Measurements from ENCODE around the gene ARHGEF26. TPM values are rescaled to one million over a fixed set of nuclear protein-coding genes. Genes with fewer than 3 reads are reported as not detected.
A peak's percentile ranks its signal among the peaks of the same experiment; 100 is the strongest.
"Not testable (repeated sequence)": the region's sequence is repeated elsewhere in the genome, so short reads cannot be mapped to it uniquely, and the experiment has no call there.

Gene ARHGEF26
- polyA plus RNA-seq (2012; ENCODE audit: low read depth, missing spikeins) = 0.04 TPM

DNA sequence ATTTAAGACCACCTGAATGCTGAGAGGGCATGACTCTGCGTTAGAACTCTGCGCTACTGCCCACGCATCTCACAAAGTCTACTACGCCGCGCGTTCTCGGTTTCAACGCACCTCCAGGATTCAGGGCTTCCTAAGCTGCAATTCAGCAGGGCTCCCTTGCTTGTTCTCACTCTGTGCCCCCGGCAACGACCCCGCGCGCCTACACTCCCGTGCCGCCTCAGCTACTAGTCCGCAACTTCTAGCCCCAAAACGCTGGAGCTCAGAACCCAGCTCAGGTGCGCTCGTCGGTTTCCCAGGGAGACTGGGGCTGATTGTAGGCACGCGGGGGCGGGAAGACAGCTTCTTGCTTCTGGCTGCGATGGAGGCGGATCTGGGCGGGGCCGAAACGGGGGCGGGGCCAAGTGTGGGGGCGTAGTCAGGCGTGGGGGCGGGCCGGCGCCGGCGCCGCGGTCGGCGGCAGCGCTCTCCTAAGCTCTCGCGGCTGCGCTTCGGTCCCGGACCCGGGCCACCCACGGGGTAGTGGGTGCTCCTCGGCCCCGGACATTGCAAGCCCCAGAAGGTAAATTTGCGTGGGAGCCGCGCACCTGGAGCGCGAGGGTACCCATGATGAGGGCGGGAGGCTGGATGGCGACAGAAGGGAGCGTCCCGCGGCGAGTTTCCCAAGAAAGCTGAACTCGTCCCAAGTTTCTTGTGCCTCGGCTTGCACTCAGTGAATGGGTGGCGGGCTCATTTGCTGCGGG, at the start of gene ARHGEF26:
Gene ARHGEF26 (plus strand): TSS at position 430 of the 740 bp plus-strand sequence. CDS start 603 bp downstream, outside the sequence.
- DNase-seq (ENCODE audit: insufficient read length, low spot score) (peak; percentile 56), FAIRE-seq (peak; percentile 45)
- TF ChIP-seq PAX5 (IDR thresholded peaks at IDR 0.05; ENCODE audit: insufficient read depth, low read length, severe bottlenecking) (no peak), POLR2AphosphoS5 (IDR thresholded peaks at IDR 0.05; ENCODE audit: low read depth, low read length) (no peak)

DNA sequence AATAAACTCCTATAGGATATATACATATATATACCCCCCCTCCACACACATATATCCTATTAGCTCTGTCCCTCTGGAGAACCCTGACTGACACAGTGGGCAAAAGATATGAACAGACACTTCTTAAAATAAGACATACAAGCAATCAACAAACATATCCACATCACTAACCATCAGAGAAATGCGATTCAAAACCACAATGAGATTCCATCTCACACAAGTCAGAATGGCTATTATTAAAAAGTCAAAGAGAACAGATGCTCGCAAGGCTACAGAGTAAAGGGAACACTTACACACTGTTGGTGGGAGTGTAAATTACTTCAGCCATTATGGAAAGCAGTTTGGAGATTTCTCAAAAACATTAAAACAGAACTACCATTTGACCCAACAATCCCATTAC, 46.2 kb upstream of the ARHGEF26 start:
- no peak for TF ChIP-seq POLR2AphosphoS5 (IDR thresholded peaks at IDR 0.05; ENCODE audit: low read depth, low read length)
- FAIRE-seq = no peak

GRCh38 chr3:154078672-154079071, 42.5 kb upstream of the ARHGEF26 start:
- TF ChIP-seq POU2F2 (IDR thresholded peaks at IDR 0.05; ENCODE audit: low read depth, low read length) (no peak), PAX5 (IDR thresholded peaks at IDR 0.05; ENCODE audit: insufficient read depth, low read length, severe bottlenecking) (no peak), POLR2A (IDR thresholded peaks at IDR 0.05; ENCODE audit: low read depth, low read length) (no peak), TAF1 (IDR thresholded peaks at IDR 0.05; ENCODE audit: low read depth, low read length) (no peak), SPI1 (IDR thresholded peaks at IDR 0.05; ENCODE audit: low read depth, low read length) (no peak)
- DNase-seq (ENCODE audit: insufficient read length, low spot score) = no peak
- FAIRE-seq = no peak

More for the DNA sequence above, 46.2 kb upstream of the ARHGEF26 start:
- DNase-seq (ENCODE audit: insufficient read length, low spot score) = no peak

DNA sequence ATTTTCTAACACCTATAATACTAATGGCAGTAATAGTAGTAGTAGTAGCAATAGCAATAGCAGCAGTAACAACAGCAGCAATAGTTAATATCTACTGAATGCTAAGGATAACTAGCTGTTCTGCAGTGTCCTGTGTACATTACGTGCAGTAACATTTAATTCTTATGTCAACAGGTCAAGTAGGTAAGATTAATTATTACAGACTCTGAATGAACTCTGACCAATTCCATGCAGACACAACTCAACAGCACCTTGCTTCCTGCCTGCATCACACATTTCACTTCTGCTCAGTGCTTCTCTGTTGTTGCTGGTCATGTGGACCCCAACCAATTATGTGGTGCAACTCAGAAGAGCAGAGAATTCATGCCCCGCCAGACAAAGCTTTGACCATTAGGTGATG, 39.9 kb upstream of the ARHGEF26 start:
- no peak for FAIRE-seq
- no peak for TF ChIP-seq SPI1 (IDR thresholded peaks at IDR 0.05; ENCODE audit: low read depth, low read length)
- no peak for TF ChIP-seq POLR2AphosphoS5 (IDR thresholded peaks at IDR 0.05; ENCODE audit: low read depth, low read length)
- no peak for TF ChIP-seq POLR2A (IDR thresholded peaks at IDR 0.05; ENCODE audit: low read depth, low read length)
- no peak for TF ChIP-seq POU2F2 (IDR thresholded peaks at IDR 0.05; ENCODE audit: low read depth, low read length)
- no peak for TF ChIP-seq TAF1 (IDR thresholded peaks at IDR 0.05; ENCODE audit: low read depth, low read length)
- TF ChIP-seq PAX5 (IDR thresholded peaks at IDR 0.05; ENCODE audit: insufficient read depth, low read length, severe bottlenecking) = no peak

DNA sequence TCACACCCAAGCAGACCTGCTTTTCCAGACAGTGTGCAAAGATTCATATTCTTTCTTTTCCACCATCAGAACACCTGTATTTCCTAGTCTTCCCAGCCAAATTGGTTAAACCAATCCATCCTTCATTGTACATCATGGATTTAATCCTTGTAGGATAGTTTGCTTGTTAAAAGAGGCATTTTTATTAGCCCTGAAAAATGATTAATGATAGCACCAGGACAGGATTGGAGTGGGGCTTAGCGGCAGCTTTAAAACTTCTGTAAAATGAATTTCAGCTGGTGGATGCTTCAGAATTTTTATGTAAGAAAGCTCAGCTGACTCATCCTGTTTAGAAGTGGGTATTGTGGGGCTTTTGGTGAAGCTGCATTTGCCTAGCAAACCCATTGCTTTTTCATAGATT, 36.1 kb upstream of the ARHGEF26 start:
- TF ChIP-seq POU2F2 (IDR thresholded peaks at IDR 0.05; ENCODE audit: low read depth, low read length) (no peak), SPI1 (IDR thresholded peaks at IDR 0.05; ENCODE audit: low read depth, low read length) (no peak), POLR2AphosphoS5 (IDR thresholded peaks at IDR 0.05; ENCODE audit: low read depth, low read length) (no peak), TAF1 (IDR thresholded peaks at IDR 0.05; ENCODE audit: low read depth, low read length) (no peak), POLR2A (IDR thresholded peaks at IDR 0.05; ENCODE audit: low read depth, low read length) (no peak), PAX5 (IDR thresholded peaks at IDR 0.05; ENCODE audit: insufficient read depth, low read length, severe bottlenecking) (no peak)
- no peak for FAIRE-seq
- DNase-seq (ENCODE audit: insufficient read length, low spot score) = no peak

More for the DNA sequence above, 39.9 kb upstream of the ARHGEF26 start:
- no peak for DNase-seq (ENCODE audit: insufficient read length, low spot score)

DNA sequence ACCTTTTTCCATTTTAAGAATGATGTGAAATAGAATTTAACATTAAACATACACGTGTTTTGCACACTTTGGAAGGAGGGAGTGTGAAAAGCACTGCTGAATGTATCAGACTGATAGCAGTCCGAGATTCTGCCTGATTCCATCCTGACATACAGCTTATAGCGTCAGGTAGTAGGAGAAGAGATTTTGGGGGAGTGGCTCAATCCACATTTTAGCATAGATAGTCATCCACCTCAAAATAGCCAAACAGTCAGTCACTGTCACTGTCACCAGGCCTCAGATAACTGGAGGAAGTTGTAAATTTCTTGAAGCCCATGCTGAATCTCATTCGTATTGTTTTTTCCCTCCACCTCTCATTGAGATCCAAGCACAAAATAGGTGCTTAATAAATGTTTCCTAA, 35.4 kb upstream of the ARHGEF26 start:
- DNase-seq (ENCODE audit: insufficient read length, low spot score) (no peak), FAIRE-seq (no peak)
- TF ChIP-seq POLR2AphosphoS5 (IDR thresholded peaks at IDR 0.05; ENCODE audit: low read depth, low read length) (no peak), PAX5 (IDR thresholded peaks at IDR 0.05; ENCODE audit: insufficient read depth, low read length, severe bottlenecking) (no peak), POU2F2 (IDR thresholded peaks at IDR 0.05; ENCODE audit: low read depth, low read length) (no peak), POLR2A (IDR thresholded peaks at IDR 0.05; ENCODE audit: low read depth, low read length) (no peak), SPI1 (IDR thresholded peaks at IDR 0.05; ENCODE audit: low read depth, low read length) (no peak), TAF1 (IDR thresholded peaks at IDR 0.05; ENCODE audit: low read depth, low read length) (no peak)

GRCh38 chr3:154086286-154086685, 34.9 kb upstream of the ARHGEF26 start:
- no peak for TF ChIP-seq POLR2A (IDR thresholded peaks at IDR 0.05; ENCODE audit: low read depth, low read length)
- no peak for TF ChIP-seq SPI1 (IDR thresholded peaks at IDR 0.05; ENCODE audit: low read depth, low read length)
- no peak for TF ChIP-seq TAF1 (IDR thresholded peaks at IDR 0.05; ENCODE audit: low read depth, low read length)
- TF ChIP-seq PAX5 (IDR thresholded peaks at IDR 0.05; ENCODE audit: insufficient read depth, low read length, severe bottlenecking) = no peak
- TF ChIP-seq POLR2AphosphoS5 (IDR thresholded peaks at IDR 0.05; ENCODE audit: low read depth, low read length) = no peak
- TF ChIP-seq POU2F2 (IDR thresholded peaks at IDR 0.05; ENCODE audit: low read depth, low read length) = no peak
- DNase-seq (ENCODE audit: insufficient read length, low spot score) (no peak), FAIRE-seq (no peak)

GRCh38 chr3:154087756-154088480, 33.3 kb upstream of the ARHGEF26 start:
- FAIRE-seq = not testable (repeated sequence)

DNA sequence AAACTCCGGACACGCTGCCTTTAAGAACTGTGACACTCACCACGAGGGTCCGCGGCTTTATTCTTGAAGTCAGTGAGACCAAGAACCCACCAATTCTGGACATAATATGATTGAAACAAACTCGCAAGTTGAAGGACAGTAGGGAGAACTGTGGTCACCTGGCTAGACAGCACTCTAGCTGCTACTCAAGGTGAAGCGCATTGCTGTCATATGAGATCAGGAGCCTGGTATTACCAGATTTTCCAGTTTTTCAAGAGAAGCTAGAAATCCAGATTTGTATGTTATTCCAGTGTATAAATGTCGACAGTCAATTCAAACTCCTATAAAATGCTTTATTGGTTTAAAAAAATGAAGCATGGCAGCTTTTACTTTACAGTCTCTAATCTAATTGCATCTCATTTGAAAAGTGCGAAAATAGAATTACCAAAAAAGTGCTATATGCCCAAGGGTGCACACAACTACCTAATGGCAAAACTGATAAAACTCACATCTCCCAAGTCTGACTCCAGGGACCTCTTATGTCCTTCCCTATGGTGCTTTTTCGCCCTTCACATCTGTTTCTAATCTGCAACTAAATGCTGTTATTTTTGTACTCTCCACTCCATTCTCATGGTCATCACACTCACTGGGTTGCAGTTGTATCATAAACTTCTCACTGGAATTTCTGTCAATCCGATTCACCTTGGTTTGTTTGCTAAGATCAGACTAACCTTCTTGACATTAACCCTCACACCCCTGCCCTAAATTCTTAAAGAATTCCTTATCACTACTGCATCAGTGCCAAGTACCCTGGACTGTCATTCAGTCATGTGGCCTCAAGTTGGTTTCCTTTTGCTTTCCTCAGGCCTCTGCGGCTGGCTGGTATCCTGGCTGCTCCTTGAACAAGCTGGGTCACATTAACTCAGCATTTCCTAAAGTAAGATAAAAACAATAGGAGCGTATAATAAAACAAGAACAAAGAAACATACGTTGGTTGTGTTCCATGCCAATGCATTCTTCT, 31.5 kb upstream of the ARHGEF26 start:
- TF ChIP-seq PAX5 (IDR thresholded peaks at IDR 0.05; ENCODE audit: insufficient read depth, low read length, severe bottlenecking) = no peak
- no peak for TF ChIP-seq POU2F2 (IDR thresholded peaks at IDR 0.05; ENCODE audit: low read depth, low read length)
- no peak for TF ChIP-seq SPI1 (IDR thresholded peaks at IDR 0.05; ENCODE audit: low read depth, low read length)
- FAIRE-seq (no peak), DNase-seq (ENCODE audit: insufficient read length, low spot score) (no peak)

More at GRCh38 chr3:154087756-154088480, 33.3 kb upstream of the ARHGEF26 start:
- DNase-seq (ENCODE audit: insufficient read length, low spot score) = not testable (repeated sequence)
